Measurements from ENCODE around the gene RECQL. TPM values are rescaled to one million over a fixed set of nuclear protein-coding genes. Genes with fewer than 3 reads are reported as not detected.

RECQL gene
- total and polyA plus RNA-seq, 12 donors: 11.2 to 40.5 (median 22.8) TPM

GRCh38 chr12:21527451-21528180 is 26.2 kb upstream of the RECQL start:
- peak; percentile 90 to 98 (median 92) for ATAC-seq
- peak; percentile 40 to 72 for DNase-seq
- Histone ChIP-seq H3K27me3 (peaks cover 0 to 52% (median 0%) of the 10 kb centered on the region in 7 donors), H3K9me3 (peaks cover 0 to 9% (median 0%) of the 10 kb centered on the region in 11 donors), H3K36me3 (peaks cover 0 to 6% (median 0%) of the 10 kb centered on the region in 9 donors), H3K4me1 (peaks cover 0 to 25% (median 16%) of the 10 kb centered on the region in 9 donors), H3K27ac (peak overlapping the region; percentile 31 to 88 (median 81)), H3K4me3 (peak overlapping the region; percentile 53 to 93 (median 70))
- WGBS, 2 donors: 0% methylated on average over 57 of the region's 57 CpGs
- intact Hi-C loops (cut with DNase I): no loop called here
- TF ChIP-seq CTCF (IDR thresholded peaks at IDR 0.05): peak in 3 of 9 donors; percentile 10 to 39 (median 36)

GRCh38 chr12:21526721-21527345 is 25.4 kb upstream of the RECQL start:
- peaks cover 0 to 52% (median 0%) of the 10 kb centered on the region in 7 donors for H3K27me3 ChIP-seq
- peaks cover 0 to 2% (median 0%) of the 10 kb centered on the region in 9 donors for H3K36me3 ChIP-seq
- no peak for DNase-seq
- H3K9me3 ChIP-seq: peaks cover 0 to 9% (median 0%) of the 10 kb centered on the region in 11 donors
- intact Hi-C loops (cut with DNase I): no loop called here
- peak overlapping the region; percentile 53 to 93 (median 70) for H3K4me3 ChIP-seq
- no peak for TF ChIP-seq CTCF (IDR thresholded peaks at IDR 0.05)
- H3K4me1 ChIP-seq: peaks cover 0 to 25% (median 16%) of the 10 kb centered on the region in 9 donors
- H3K27ac ChIP-seq: peak overlapping the region in 6 of 10 donors; percentile 81 to 88 (median 85)
- peak in 1 of 8 donors; percentile 12 for ATAC-seq
- WGBS, 2 donors: 31 to 33% methylated on average over 12 of the region's 12 CpGs

GRCh38 chr12:21526053-21526452 is 24.6 kb upstream of the RECQL start, which contains the start of gene SPX:
Gene SPX, plus strand, starts transcription at chr12:21526296. Its CDS starts 177 bp downstream, at chr12:21526473.
- Histone ChIP-seq H3K36me3 (no peaks in the 10 kb centered on the region), H3K27ac (peak within 1 kb of the TSS in 4 of 10 donors; percentile 81 to 86 (median 85)), H3K27me3 (peaks cover 0 to 51% (median 0%) of the 10 kb centered on the region in 7 donors), H3K4me1 (peaks cover 0 to 25% (median 16%) of the 10 kb centered on the region in 9 donors), H3K9me3 (peaks cover 0 to 9% (median 0%) of the 10 kb centered on the region in 11 donors), H3K4me3 (peak within 1 kb of the TSS; percentile 53 to 93 (median 70))
- WGBS, 2 donors: 87 to 98% methylated on average over 1 of the region's 1 CpG
- DNase-seq (no peak), ATAC-seq (no peak)
- TF ChIP-seq CTCF (IDR thresholded peaks at IDR 0.05): no peak
- intact Hi-C loops (cut with DNase I): no loop called here

GRCh38 chr12:21523148-21523547 is 21.7 kb upstream of the RECQL start:
- Histone ChIP-seq H3K36me3 (peaks cover 0 to 9% (median 0%) of the 10 kb centered on the region in 9 donors), H3K27me3 (peaks cover 0 to 22% (median 0%) of the 10 kb centered on the region in 7 donors), H3K9me3 (peaks cover 0 to 9% (median 0%) of the 10 kb centered on the region in 11 donors), H3K27ac (no peak overlapping the region), H3K4me1 (peaks cover 0 to 13% (median 5%) of the 10 kb centered on the region in 9 donors), H3K4me3 (no peak overlapping the region)
- intact Hi-C loops (cut with DNase I): no loop called here
- TF ChIP-seq CTCF (IDR thresholded peaks at IDR 0.05): no peak
- DNase-seq (no peak), ATAC-seq (no peak)
